Measurements from ENCODE around the gene ALG8. TPM values are rescaled to one million over a fixed set of nuclear protein-coding genes. Genes with fewer than 3 reads are reported as not detected.
"Not testable (repeated sequence)": the region's sequence is repeated elsewhere in the genome, so short reads cannot be mapped to it uniquely, and the experiment has no call there.

The ALG8 gene
- total RNA-seq, 1 experiment from 2014 or later: 164 TPM

DNA sequence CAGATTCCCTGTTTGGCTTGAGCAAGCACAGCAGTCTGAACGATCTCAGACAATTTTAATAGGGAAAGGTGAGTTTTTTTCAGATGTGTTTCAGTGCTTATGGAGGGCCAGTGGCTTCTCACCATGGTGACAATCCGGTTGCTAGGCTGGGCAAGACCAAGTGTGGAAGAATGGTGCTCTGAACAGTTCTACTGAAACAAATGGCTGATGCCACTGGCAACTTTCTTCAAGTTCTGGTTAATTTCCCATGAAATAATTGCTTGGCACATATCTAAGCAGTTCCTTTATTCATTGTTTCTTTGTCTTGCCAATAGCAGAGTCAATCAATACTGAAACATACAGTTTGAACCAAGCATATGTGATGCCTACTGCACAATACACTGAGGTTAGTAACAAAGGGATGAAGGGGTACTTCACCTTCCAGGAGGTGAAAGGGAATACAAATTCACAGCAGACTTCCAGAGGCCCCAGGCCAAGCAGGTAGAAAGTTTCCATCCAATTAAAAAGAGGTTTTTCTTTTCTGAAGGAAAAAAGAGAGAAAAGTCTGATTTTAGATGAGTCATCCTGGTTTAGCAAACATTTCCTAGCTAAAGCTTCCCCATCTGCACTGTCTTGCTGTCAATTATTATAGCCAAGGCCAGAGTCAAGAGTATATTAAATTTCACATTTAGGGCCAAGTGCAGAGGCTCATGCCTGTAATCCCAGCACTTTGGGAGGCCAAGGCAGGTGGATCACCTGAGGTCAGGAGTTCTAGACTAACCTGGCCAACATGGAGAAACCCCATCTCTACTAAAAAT is 38.6 kb downstream of the ALG8 start:
- DNase-seq (ENCODE audit: low spot score): no peak

DNA sequence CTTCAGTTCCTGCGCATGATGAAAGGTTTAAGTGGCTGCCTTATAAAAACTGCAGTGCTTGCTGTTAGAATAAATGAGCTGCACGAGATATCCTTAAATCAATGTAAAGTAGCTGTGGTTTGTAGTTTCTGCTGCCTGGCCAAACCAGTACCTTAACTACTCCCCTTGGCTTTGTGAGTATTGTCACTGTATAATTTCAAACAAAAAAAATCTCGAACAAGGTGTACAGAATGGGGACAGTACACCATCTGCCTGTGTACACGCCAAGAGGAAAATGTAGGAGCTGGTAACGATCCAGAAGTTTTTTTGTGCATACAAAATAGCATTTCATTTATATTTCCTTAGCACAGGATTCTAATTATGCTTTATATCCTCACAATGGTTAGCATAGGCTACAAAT is 39.2 kb downstream of the ALG8 start:
- DNase-seq (ENCODE audit: low spot score): no peak

DNA sequence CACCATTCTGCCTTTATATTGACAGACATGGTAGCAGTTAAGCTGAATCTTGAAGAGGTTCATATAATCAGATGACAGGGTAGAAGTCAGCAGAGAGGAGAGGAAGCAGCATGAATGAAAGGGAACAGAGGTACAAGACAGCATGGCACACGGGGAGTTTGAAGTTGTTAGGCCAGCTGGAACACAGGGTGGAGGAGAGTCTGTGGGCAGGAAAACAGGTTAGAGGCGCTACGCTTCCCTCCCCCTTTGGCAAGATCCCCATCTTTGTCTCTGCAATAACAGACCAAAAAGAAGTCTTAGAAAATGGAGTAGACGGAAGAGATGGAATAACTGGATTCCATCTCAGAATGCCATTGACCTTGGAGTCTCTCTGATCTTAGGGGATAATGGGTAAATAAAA is 39.8 kb downstream of the ALG8 start:
- DNase-seq (ENCODE audit: low spot score): no peak

DNA sequence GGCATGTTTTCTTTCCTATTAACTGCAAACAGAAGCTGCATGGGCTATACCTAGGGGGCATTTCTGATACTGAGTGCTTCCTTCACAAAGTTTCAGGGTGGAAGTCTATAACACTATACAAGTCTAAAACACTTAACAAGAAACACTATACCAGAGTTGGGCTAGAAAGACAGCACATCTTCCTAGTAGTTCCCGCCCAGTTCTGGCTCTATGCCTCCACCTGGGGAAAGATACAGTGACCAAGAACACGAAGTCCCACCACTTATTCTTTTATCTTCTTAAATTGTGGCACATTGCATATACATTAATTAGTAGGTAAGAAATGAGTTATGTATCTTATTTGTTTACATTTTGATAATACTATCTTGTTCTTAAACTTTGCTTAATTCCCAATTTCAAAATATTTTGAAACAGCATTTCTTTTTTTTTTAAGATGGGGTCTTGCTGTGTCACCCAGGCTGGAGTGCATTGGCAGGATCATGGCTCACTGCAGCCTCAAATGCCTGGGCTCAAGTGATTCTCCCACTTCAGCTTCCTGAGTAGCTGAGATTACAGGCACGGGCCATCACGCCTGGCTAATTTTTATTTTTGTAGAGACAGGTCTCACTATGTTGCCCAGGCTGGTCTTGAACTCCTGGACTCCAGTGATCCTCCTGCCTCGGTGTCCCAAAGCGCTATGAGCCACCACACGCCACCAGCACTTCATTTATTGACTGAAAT is 41.6 kb downstream of the ALG8 start:
- DNase-seq (ENCODE audit: low spot score): no peak

DNA sequence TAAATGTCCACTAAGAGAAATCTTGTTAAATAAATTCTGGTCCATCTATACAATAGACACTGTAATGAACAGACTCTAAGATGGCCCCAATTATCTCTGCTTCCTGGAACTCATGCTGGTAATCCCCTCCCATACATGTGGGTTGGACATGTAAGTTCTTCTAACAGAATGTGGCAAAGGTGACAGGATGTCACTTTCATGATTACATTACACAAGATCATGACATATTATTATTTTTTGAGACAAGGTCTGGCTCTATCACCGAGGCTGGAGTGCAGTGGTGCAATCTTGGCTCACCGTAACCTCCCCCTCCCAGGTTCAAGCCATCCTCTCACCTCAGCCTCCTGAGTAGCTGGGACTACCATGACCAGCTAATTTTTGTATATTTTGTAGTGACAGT is 45.2 kb downstream of the ALG8 start:
- no peak for DNase-seq (ENCODE audit: low spot score)

DNA sequence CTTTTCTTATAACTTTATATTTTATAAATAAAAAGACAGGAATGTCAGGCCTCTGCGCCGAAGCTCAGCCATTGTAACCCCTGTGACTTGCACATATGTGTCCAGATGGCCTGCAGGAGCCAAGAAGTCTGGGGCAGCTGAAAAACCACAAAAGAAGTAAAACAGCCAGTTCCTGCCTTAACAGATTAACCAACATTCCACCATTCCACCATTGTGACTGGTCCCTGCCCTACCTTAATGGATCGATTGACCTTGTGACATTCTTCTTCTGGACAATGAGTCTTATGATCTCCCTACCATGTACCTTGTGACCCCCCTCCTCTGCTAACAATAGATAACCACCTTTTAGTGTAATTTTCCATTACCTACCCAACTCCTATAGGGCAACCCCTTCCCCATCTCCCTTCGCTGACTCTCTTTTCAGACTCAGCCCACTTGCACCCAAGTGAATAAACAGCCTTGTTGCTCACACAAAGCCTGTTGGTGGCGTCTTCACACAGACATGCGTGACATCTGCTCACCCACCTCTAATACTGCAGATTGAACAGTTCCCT is 52.8 kb downstream of the ALG8 start:
- not testable (repeated sequence) for DNase-seq (ENCODE audit: low spot score)

DNA sequence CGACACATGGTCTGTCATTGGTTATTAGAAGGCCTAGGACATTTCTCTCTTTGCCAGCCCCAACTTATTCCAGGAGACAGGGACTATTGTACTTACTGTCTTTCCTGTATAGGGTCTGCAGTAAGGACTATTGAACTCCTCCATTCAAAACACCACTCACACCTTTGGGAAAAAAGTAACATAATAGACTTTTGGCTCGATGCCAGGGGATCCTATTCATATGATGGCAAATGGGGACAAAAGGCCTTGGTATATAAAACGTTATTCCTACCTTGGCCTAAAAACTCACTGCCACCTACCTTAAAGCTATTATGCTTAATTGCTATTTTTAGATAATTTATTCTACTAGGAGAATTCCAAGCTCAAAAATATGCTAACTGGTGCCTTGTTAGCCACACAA is 53.5 kb downstream of the ALG8 start:
- DNase-seq (ENCODE audit: low spot score): no peak

DNA sequence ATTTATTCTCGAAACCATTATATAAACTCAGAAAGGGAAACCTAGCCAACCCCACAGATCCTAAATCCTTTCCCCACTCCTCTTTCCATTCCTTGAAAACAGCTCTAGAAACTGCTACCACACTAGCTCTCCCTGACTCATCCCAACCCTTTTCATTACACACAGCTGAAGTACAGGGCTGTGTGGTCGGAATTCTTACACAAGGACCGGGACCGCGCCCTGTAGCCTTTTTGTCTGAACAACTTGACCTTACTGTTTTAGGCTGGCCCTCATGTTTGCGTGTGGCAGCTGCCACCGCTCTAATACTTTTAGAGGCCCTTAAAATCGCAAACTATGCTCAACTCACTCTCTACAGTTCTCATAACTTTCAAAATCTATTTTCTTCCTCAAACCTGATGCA is 54.9 kb downstream of the ALG8 start:
- peak; percentile 20 for DNase-seq (ENCODE audit: low spot score)

DNA sequence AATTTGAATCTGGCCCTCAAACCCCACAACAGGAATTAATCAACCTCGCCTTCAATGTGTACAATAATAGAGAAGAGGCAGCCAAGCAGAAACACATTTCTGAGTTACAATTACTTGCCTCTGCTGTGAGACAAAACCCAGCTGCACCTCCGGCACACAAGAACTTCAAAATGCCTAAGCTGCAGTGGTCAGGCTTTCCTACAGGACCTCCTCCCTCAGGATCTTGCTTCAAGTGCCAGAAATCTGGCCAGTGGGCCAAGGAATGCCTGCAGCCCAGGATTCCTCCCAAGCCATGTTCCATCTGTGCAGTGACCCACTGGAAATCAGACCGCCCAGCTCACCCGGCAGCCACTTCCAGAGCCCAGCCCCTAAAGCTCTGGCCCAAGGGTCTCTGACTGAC is 56.4 kb downstream of the ALG8 start:
- no peak for DNase-seq (ENCODE audit: low spot score)

DNA sequence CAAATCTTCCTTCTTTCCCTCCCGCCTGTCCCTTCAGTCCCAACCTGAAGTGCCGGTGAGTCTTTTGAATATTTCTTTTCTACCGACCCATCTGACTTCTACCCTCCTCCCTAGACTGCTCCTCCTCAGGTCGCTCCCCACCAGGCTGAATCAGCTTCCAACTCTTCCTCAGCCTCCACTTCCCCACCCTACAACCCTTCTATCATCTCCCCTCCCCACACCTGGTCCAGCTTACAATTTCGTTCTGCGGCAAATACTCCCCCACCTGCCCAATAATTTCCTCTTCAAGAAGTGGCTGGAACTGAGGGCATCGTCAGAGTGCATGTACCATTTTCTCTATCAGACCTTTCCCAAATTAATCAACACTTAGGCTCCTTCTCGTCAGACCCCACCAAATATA is 57.3 kb downstream of the ALG8 start:
- no peak for DNase-seq (ENCODE audit: low spot score)

DNA sequence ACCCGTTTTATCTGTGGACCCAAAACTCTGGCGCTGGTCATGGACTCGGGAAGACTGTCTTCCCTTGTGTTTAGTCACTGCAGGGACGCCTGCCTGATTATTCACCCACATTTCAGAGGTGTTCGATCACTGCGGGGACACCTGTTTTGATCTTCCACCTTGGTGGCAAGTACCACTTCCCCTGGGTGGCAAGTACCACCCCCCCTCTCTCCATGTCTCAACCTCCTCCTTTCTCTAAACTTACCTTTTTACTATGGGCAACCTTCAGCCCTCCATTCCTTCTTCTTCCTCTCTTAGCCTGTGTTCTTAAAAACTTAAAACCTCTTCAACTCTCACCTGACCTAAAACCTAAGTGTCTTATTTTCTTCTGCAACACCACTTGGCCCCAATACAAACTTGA is 57.8 kb downstream of the ALG8 start:
- DNase-seq (ENCODE audit: low spot score): no peak

DNA sequence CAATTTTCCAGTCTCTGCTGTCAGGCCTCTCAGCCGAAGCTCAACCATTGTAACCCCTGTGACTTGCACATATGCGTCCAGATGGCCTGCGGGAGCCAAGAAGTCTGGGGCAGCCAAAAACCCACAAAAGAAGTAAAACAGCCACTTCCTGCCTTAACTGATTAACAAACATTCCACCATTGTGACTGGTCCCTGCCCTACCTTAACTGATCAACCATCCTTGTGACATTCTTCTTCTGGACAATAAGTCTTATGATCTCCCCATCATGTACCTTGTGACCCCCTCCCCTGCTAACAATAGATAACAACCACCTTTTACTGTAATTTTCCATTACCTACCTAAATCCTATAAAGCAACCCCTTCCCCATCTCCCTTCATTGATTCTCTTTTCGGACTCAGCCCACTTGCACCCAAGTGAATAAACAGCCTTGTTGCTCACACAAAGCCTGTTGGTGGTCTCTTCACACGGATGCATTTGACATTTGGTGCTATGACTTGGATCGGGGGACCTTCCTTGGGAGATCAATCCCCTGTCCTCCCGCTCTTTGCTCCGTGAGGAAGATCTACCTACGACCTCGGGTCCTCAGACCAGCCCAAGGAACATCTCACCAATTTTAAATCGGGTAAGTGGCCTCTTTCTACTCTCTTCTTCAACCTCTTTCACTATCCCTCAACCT is 58.5 kb downstream of the ALG8 start:
- peak; percentile 89 for DNase-seq (ENCODE audit: low spot score)

DNA sequence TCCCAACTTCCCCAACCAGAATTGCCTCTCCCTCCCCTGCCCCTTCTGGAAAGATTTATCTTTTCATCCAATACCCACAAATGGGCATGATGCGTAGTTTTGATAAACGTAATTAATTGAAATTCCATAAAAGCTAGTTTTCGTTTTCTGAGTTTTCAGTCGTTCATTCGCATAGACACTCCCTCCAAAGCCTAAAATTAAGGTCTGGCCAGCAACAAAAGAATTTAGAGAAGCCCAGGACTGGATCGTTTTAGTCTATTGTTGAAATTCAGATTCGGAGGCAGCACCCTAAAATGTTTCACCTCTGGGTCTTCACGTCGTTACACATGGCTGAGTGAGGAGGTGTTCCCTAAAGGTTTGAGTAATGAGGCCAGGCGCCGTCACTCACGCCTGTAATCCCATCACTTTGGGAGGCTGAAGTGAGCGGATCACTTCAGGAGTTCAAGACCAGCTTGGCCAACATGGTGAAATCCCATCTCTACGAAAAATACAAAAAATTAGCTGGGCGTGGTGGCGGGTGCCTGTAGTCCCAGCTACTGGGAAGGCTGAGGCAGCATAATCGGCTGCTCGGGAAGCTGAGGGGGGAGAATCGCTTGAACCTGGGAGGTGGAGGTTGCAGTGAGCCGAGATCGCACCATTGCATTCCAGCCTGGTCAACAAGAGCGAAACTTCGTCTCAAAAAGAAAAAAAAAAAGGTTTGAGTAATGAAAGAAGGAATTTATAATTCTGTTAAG is 59.2 kb downstream of the ALG8 start:
- no peak for DNase-seq (ENCODE audit: low spot score)

DNA sequence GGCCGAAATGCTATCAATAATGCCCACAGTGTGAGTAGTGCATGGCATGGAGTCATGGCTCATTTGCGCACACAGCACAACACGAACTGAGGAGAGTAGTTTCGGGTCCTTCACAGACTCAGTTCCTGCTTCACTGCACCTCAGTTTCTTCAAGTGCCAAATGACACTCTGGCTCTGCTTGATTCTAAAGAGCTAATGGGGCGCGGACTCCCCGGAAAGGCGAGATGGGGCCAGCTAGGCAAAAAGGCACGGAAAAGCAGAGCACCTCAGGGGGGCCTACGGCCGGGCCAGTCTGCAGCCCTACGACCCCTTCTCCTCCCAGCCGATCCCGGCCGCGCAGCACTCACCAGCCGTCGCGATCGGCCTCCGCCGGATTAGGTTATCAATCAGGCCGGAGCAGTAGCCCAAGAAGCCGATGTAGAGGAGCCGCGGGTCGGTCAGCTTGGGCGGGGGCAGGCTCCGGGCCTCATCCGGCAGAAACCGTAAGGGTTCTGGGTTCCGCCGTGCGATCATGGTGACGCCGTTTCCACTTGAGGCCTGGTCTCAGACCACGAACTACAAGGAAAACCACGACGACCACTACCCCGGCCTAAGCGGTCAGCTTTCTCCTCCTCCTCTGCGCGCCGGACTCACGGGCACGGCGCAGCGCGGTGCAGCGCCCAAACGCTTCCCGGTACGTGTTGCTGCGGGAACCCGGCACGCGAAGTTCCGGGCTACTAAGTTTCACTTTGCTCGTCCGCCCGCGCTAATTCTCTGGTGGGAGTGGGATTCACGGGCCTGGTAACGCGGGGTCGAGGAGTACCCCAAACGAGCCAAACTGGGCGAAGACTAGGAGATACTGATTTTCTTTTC is 60.0 kb downstream of the ALG8 start, which contains the start of gene NDUFC2:
TSS of gene NDUFC2 (minus strand) at position 631 of the 852 bp plus-strand sequence. CDS start at position 513, 118 bp downstream.
- DNase-seq (ENCODE audit: low spot score): peak; percentile 66

DNA sequence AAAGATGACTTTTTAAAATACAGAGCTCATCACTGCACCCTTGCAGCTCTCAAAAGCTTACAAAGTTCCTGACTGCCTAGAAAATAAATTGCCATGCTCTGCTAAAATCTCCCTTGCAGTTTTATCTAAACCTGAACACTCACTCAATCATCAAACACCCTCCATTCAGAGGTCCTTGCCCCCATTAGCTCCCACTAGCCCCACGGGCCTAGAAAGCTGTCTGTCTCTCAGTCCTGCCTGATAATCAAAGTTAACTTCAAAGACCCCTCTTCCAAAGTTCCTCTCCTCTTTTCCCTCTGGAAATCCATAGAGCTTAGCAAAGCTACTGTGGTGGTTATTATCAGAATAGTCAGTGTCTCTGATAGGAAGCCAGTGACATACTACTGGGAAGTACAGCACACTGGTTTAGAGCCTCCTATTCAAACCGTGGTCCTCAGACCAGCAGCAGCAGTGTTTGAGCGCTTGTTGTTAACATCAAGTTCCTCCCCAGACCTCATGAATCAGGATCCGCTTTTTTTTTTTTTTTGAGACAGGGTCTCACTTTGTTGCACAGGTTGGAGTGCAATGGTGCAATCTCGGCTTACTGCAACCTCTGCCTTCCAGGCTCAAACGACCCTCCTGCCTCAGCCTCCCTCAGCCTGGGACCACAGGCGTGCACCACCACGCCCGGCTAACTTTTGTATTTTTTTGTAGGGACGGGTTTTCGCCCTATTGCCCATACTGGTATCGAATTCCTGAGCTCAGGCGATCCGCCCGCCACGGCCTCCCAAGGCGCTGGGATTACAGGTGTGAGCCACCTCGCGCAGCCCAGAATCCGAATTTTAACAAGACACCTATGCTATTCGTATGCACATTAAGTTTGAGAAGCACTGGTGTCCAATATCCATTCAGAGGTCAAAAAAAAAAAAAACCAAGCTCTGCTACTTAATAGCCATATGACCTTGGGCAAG is 60.9 kb downstream of the ALG8 start:
- DNase-seq (ENCODE audit: low spot score): no peak

DNA sequence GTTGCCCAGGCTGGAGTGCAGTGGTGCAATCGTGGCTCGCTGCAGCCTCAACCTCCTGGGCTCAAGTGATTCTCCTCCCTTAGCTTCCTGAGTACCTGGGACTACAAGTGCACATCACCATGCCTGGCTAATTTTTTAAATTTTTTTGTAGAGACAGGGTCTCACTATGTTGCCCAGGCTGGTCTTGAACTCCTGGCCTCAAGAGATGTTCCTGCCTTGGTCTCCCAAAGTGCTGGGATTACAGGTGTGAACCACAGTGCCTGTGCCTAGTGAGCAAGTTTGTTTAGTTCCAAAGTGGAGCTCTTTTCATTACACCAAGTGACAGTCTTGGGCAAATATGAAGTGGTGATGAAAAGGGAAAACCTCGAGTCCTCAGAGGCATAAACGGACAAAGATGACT is 61.8 kb downstream of the ALG8 start:
- not testable (repeated sequence) for DNase-seq (ENCODE audit: low spot score)

DNA sequence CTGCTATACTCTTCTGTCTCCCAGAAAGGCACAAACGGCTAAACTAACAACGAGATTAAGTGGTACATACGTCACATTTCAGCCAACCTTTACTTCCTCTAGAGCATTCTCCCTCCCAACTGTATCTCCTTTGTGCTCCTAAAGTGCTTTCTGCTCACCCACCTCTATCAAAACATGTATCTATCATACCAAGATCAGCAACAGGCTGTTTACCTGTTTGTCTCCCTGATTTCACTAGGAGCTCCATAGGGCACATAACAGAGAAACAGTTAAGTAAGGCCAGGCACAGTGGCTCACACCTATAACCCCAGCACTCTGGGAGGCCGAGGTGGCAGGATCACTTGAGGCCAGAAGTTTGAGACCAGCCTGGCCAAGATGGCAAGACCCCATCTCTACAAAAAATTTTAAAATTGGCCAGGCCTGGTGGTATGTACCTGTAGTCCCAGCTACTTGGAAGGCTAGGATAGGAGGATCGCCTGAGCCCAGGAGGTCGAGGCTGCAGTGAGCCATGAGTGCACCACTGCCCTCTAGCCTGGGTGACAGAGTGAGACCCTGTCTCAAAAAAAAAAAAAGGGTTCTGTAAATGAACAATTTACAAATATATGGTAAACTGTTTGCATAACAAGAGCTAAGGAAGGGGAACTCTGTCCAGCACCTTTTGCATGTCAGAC is 62.6 kb downstream of the ALG8 start:
- DNase-seq (ENCODE audit: low spot score): no peak

DNA sequence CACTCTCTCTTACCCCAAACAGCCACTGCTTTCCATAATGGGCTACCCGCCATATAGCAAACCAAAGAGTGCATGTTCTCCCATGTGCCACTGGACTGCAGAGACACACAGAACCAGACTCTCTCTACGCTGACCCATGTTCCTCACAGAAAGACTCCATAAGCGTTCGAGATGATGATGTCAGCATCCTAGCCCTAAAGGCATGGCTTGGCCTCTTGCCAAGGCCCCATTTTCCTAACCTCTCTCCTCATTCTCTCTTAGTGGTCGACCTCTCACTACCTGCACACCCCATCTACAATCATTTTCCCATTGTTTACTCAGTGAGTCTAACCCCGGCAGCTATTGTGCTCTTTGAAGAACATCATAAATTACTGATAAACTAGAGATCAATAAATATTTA is 64.7 kb downstream of the ALG8 start:
- no peak for DNase-seq (ENCODE audit: low spot score)

DNA sequence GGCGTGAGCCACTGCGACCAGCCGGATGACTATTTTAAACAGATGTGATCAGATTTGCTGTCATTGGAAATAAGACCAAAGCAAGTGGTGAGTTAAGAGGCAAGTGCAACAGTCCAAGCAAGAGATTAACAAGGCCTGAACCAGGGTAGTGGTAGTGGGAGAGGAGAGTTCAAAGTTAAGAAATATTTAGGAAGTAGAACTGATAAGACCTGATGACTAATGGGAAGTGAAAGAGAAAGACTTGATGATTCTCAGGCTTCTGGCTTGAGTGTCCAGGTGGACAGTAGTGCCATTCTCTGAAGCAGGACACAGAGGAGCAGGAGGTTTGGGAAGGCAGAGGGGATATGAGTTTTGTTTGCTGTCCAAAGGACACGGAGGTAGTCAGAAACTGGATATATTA is 67.0 kb downstream of the ALG8 start:
- no peak for DNase-seq (ENCODE audit: low spot score)
